C4-2B (cell line): Measurements from ENCODE around the gene UBE2U.

ENCODE experiments used
- H3K27ac ChIP-seq: fragments of 450-650 bp; 2 replicates; pipeline ENCODE4 v1.5.1; 2017
- ZFX ChIP-seq: fragments of 450-650 bp; IDR thresholded peaks from 2 replicates; pipeline ENCODE4 v1.6.1; 2017
- TF ChIP-seq, protein P1 (sequence below): fragments of 450-650 bp; conservative IDR thresholded peaks from 2 replicates; pipeline ENCODE4 v1.5.1; 2017; ENCODE audit warnings: mild to moderate bottlenecking

The UBE2U gene, protein sequence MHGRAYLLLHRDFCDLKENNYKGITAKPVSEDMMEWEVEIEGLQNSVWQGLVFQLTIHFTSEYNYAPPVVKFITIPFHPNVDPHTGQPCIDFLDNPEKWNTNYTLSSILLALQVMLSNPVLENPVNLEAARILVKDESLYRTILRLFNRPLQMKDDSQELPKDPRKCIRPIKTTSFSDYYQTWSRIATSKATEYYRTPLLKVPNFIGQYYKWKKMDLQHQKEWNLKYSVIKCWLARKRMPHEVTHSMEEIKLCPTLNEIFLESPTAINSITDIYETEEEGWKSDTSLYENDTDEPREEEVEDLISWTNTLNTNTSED

GRCh38 chr1:64203420-64203819 lies at the start of gene UBE2U:
Gene UBE2U, plus strand, starts transcription at chr1:64203623. Its CDS starts 428 bp downstream, at chr1:64204051.
- no peak within 1 kb of the TSS for H3K27ac ChIP-seq
- TF ChIP-seq, protein P1, sequence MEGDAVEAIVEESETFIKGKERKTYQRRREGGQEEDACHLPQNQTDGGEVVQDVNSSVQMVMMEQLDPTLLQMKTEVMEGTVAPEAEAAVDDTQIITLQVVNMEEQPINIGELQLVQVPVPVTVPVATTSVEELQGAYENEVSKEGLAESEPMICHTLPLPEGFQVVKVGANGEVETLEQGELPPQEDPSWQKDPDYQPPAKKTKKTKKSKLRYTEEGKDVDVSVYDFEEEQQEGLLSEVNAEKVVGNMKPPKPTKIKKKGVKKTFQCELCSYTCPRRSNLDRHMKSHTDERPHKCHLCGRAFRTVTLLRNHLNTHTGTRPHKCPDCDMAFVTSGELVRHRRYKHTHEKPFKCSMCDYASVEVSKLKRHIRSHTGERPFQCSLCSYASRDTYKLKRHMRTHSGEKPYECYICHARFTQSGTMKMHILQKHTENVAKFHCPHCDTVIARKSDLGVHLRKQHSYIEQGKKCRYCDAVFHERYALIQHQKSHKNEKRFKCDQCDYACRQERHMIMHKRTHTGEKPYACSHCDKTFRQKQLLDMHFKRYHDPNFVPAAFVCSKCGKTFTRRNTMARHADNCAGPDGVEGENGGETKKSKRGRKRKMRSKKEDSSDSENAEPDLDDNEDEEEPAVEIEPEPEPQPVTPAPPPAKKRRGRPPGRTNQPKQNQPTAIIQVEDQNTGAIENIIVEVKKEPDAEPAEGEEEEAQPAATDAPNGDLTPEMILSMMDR: no peak
- no peak for TF ChIP-seq ZFX

- H3K27ac ChIP-seq: no peak overlapping the region
- TF ChIP-seq ZFX: no peak
- TF ChIP-seq, protein P1: no peak
Observed at GRCh38 chr1:64155278-64155677, 48.1 kb upstream of the UBE2U start.

- TF ChIP-seq ZFX: no peak
- TF ChIP-seq, protein P1: no peak
- H3K27ac ChIP-seq: no peak overlapping the region; the same call in 1 of the 2 replicates
Observed at GRCh38 chr1:64161357-64161941, 42.0 kb upstream of the UBE2U start.

DNA sequence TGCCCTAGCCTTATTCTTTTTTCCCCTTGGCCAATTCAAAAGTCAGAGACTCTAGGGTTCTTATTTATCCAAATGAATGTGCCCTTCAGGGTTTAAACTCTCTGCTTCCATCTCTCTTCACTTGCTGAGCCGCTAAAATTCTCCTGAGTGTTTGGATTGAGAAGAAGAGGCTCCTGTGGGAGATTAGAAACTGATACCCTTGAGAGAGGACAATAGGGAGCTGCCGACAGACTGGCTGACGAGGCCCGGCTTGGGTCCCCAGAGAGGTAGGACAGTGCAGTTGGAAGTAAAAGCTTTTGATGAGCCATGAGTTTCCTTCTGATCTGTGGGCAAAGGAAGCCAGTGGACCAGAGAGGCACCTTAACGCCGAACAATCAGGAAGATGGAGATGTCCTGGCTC lies 41.3 kb upstream of the UBE2U start:
- peak overlapping the region; percentile 62 for H3K27ac ChIP-seq
- TF ChIP-seq, protein P1: no peak
- no peak for TF ChIP-seq ZFX

DNA sequence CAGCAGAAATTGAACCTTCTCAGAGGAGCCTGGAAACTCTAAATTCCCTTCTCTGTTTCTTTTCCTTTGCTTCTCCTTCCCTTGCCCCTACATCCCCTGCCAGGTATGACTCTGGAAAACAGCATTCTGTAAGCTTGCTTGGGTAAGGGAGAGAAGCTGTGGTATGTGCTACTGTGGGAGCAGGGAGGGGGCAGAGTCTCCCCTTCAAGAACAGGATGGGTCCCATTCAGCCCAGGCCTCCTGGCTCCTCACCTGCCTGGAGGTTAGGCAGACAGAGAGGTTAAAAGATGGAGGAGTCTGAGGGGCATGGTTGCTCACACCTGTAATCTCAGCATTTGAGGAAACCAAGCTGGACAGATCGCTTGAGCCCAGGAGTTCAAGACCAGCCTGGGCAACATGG lies 40.6 kb upstream of the UBE2U start:
- H3K27ac ChIP-seq: 0 out of 2 replicates have a peak overlapping the region, but pooled peaks have one; percentile 62
- TF ChIP-seq, protein P1: no peak
- no peak for TF ChIP-seq ZFX

DNA sequence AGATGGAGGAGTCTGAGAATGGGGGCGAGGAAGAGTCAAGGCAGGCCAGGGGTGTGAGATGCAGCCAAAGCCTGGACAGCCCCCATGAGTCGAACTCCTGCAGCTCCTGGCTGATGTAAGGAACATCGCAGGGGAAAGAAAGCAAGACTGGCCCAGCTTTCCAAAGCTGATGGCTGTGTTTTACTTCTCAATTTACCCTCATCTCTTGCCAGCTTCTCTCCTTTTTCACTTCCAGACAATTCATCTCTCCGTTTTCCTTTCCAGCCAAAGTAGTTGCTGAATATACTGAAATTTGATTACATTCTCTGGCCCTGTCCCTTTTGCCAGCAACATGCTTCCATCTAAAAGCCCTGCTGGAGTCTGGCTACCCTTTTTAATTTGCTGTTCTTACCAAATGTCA lies 40.0 kb upstream of the UBE2U start:
- no peak overlapping the region for H3K27ac ChIP-seq
- TF ChIP-seq, protein P1: no peak
- no peak for TF ChIP-seq ZFX

- TF ChIP-seq, protein P1: peak; percentile 75
- TF ChIP-seq ZFX: no peak
- no peak overlapping the region for H3K27ac ChIP-seq
Observed at GRCh38 chr1:64163970-64164369, 39.5 kb upstream of the UBE2U start.
